ENCODE measurements around the gene SSBP3. TPM values are rescaled to one million over a fixed set of nuclear protein-coding genes. Genes with fewer than 3 reads are reported as not detected.

Gene SSBP3
- polyA plus RNA-seq, 4 donors = 24.2 to 41.9 (median 32.2) TPM

DNA sequence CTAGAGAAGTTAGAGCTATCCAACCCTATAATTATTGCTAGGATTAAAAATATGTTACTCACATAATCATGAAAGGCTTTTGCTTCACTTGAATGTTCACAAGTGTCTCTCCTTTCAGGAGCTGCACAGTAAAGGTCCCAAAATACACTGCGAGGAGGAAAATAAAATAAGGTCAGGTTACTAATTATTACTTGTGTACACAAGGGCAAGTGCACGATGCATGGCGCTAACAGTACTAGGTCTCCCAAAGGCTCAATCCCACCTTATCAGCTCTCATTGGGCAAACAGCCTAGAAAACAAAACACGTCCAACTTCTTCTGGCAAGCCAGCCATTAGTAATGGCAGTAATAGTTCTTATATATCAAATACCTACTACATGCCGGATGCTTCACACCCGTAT is 4.4 kb downstream of the SSBP3 start:
- Histone ChIP-seq H3K36me3 (ENCODE audit: control insufficient read depth in 3 of 3, insufficient read depth in 2 of 3, low read depth in 1 of 3, low read length in 3 of 3) (peaks cover 9 to 44% (median 16%) of the 10 kb centered on the region in 3 donors), H3K9me3 (ENCODE audit: control insufficient read depth in 2 of 2, insufficient read depth in 1 of 2, low read depth in 1 of 2, low read length in 1 of 2) (no peaks in the 10 kb centered on the region), H3K27ac (ENCODE audit: low read depth in 1 of 3, low read length in 2 of 3) (no peak overlapping the region), H3K4me1 (ENCODE audit: control insufficient read depth in 3 of 3, insufficient read depth in 2 of 3, low read depth in 1 of 3, low read length in 2 of 3) (peaks cover 1 to 34% (median 27%) of the 10 kb centered on the region in 3 donors), H3K4me3 (ENCODE audit: low read depth in 1 of 3, low read length in 3 of 3) (no peak overlapping the region), H3K27me3 (ENCODE audit: control insufficient read depth in 3 of 3, insufficient read depth in 3 of 3, low read length in 3 of 3) (no peaks in the 10 kb centered on the region)
- no peak for FAIRE-seq
- WGBS, 3 donors = 34 to 73% (median 44%) methylated on average over 6 of the region's 6 CpGs
- DNase-seq = no peak

GRCh38 chr1:54400329-54400728 is 5.9 kb downstream of the SSBP3 start:
- FAIRE-seq = no peak
- no peak overlapping the region for H3K27ac ChIP-seq (ENCODE audit: low read depth in 1 of 3, low read length in 2 of 3)
- WGBS, 3 donors = 73 to 91% (median 75%) methylated on average over 2 of the region's 2 CpGs

GRCh38 chr1:54399765-54400164 is 6.4 kb downstream of the SSBP3 start:
- FAIRE-seq (no peak), DNase-seq (no peak)
- 89 to 95% (median 91%) methylated on average over 4 of the region's 4 CpGs for WGBS, 3 donors
- Histone ChIP-seq H3K9me3 (ENCODE audit: control insufficient read depth in 2 of 2, insufficient read depth in 1 of 2, low read depth in 1 of 2, low read length in 1 of 2) (no peaks in the 10 kb centered on the region), H3K36me3 (ENCODE audit: control insufficient read depth in 3 of 3, insufficient read depth in 2 of 3, low read depth in 1 of 3, low read length in 3 of 3) (peaks cover 11 to 57% (median 16%) of the 10 kb centered on the region in 3 donors), H3K4me1 (ENCODE audit: control insufficient read depth in 3 of 3, insufficient read depth in 2 of 3, low read depth in 1 of 3, low read length in 2 of 3) (peaks cover 1 to 34% (median 27%) of the 10 kb centered on the region in 3 donors), H3K27ac (ENCODE audit: low read depth in 1 of 3, low read length in 2 of 3) (no peak overlapping the region), H3K27me3 (ENCODE audit: control insufficient read depth in 3 of 3, insufficient read depth in 3 of 3, low read length in 3 of 3) (no peaks in the 10 kb centered on the region), H3K4me3 (ENCODE audit: low read depth in 1 of 3, low read length in 3 of 3) (no peak overlapping the region)

More at GRCh38 chr1:54400329-54400728, 5.9 kb downstream of the SSBP3 start:
- Histone ChIP-seq H3K9me3 (ENCODE audit: control insufficient read depth in 2 of 2, insufficient read depth in 1 of 2, low read depth in 1 of 2, low read length in 1 of 2) (no peaks in the 10 kb centered on the region), H3K4me1 (ENCODE audit: control insufficient read depth in 3 of 3, insufficient read depth in 2 of 3, low read depth in 1 of 3, low read length in 2 of 3) (peaks cover 1 to 35% (median 27%) of the 10 kb centered on the region in 3 donors), H3K4me3 (ENCODE audit: low read depth in 1 of 3, low read length in 3 of 3) (no peak overlapping the region), H3K27me3 (ENCODE audit: control insufficient read depth in 3 of 3, insufficient read depth in 3 of 3, low read length in 3 of 3) (no peaks in the 10 kb centered on the region), H3K36me3 (ENCODE audit: control insufficient read depth in 3 of 3, insufficient read depth in 2 of 3, low read depth in 1 of 3, low read length in 3 of 3) (peaks cover 10 to 53% (median 16%) of the 10 kb centered on the region in 3 donors)
- DNase-seq = no peak

GRCh38 chr1:54398963-54399528 is 7.1 kb downstream of the SSBP3 start:
- WGBS, 3 donors = 86 to 94% (median 89%) methylated on average over 9 of the region's 9 CpGs

DNA sequence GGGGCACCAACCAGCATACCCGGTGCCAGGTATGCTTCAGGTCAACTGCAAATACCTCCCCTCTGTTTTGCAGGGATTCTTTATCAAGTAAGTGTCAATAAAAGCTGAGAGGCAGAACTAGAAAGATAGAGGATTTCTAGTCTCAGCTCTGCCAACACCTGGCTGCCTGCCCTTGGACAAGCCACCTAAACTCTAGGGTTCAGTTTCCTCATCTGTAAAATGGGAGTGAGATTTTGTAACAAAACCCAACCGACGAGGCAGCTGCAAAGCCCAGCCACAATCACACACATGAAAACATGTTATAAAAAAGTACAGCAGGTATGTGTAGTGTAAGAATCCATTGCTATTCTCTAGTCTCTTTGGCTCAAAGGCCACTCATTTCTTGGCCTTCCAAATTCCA is 8.2 kb downstream of the SSBP3 start:
- H3K36me3 ChIP-seq (ENCODE audit: control insufficient read depth in 3 of 3, insufficient read depth in 2 of 3, low read depth in 1 of 3, low read length in 3 of 3) = peaks cover 11 to 57% (median 12%) of the 10 kb centered on the region in 3 donors
- no peak for FAIRE-seq
- 72 to 81% (median 79%) methylated on average over 3 of the region's 3 CpGs for WGBS, 3 donors

More at GRCh38 chr1:54398963-54399528, 7.1 kb downstream of the SSBP3 start:
- H3K4me3 ChIP-seq (ENCODE audit: low read depth in 1 of 3, low read length in 3 of 3) = no peak overlapping the region
- no peaks in the 10 kb centered on the region for H3K27me3 ChIP-seq (ENCODE audit: control insufficient read depth in 3 of 3, insufficient read depth in 3 of 3, low read length in 3 of 3)
- peaks cover 0 to 27% (median 20%) of the 10 kb centered on the region in 3 donors for H3K4me1 ChIP-seq (ENCODE audit: control insufficient read depth in 3 of 3, insufficient read depth in 2 of 3, low read depth in 1 of 3, low read length in 2 of 3)
- FAIRE-seq (no peak), DNase-seq (no peak)
- peaks cover 11 to 58% (median 16%) of the 10 kb centered on the region in 3 donors for H3K36me3 ChIP-seq (ENCODE audit: control insufficient read depth in 3 of 3, insufficient read depth in 2 of 3, low read depth in 1 of 3, low read length in 3 of 3)
- H3K9me3 ChIP-seq (ENCODE audit: control insufficient read depth in 2 of 2, insufficient read depth in 1 of 2, low read depth in 1 of 2, low read length in 1 of 2) = no peaks in the 10 kb centered on the region
- no peak overlapping the region for H3K27ac ChIP-seq (ENCODE audit: low read depth in 1 of 3, low read length in 2 of 3)

DNA sequence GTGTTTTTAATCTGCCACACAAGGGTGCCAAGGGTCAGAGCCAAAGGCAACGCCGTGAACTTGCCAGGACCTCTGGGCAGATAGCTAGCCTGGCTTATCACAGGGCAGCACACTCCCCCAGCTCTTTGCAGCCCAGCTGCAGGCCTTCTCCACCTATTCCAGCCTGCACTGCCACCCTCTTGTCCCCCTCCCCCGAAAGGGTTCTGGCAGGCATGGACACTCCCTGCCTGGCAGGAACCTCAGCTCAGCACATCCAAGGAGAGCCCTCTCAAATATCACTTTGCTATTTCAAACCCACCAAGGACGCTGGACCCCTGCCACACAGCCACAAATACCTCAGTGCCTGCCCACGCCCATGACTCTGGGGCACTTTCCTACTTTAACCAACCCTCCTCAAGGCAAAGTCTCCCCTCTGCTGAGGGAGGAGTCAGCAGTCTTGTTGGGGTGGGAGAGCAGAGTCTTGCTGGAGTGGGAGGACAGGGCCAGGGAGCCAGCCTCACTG is 9.1 kb downstream of the SSBP3 start:
- Histone ChIP-seq H3K4me1 (ENCODE audit: control insufficient read depth in 3 of 3, insufficient read depth in 2 of 3, low read depth in 1 of 3, low read length in 2 of 3) (peaks cover 0 to 14% (median 8%) of the 10 kb centered on the region in 3 donors), H3K4me3 (ENCODE audit: low read depth in 1 of 3, low read length in 3 of 3) (no peak overlapping the region), H3K27me3 (ENCODE audit: control insufficient read depth in 3 of 3, insufficient read depth in 3 of 3, low read length in 3 of 3) (no peaks in the 10 kb centered on the region), H3K27ac (ENCODE audit: low read depth in 1 of 3, low read length in 2 of 3) (peak overlapping the region in 2 of 3 donors; percentile 10 to 60), H3K36me3 (ENCODE audit: control insufficient read depth in 3 of 3, insufficient read depth in 2 of 3, low read depth in 1 of 3, low read length in 3 of 3) (peaks cover 12 to 62% (median 14%) of the 10 kb centered on the region in 3 donors), H3K9me3 (ENCODE audit: control insufficient read depth in 2 of 2, insufficient read depth in 1 of 2, low read depth in 1 of 2, low read length in 1 of 2) (no peaks in the 10 kb centered on the region)
- 28 to 46% (median 34%) methylated on average over 5 of the region's 5 CpGs for WGBS, 3 donors
- FAIRE-seq (no peak), DNase-seq (no peak)

More for the DNA sequence above, 8.2 kb downstream of the SSBP3 start:
- no peaks in the 10 kb centered on the region for H3K9me3 ChIP-seq (ENCODE audit: control insufficient read depth in 2 of 2, insufficient read depth in 1 of 2, low read depth in 1 of 2, low read length in 1 of 2)
- H3K4me3 ChIP-seq (ENCODE audit: low read depth in 1 of 3, low read length in 3 of 3) = no peak overlapping the region
- no peak overlapping the region for H3K27ac ChIP-seq (ENCODE audit: low read depth in 1 of 3, low read length in 2 of 3)
- no peak for DNase-seq
- no peaks in the 10 kb centered on the region for H3K27me3 ChIP-seq (ENCODE audit: control insufficient read depth in 3 of 3, insufficient read depth in 3 of 3, low read length in 3 of 3)
- H3K4me1 ChIP-seq (ENCODE audit: control insufficient read depth in 3 of 3, insufficient read depth in 2 of 3, low read depth in 1 of 3, low read length in 2 of 3) = peaks cover 0 to 21% (median 12%) of the 10 kb centered on the region in 3 donors

DNA sequence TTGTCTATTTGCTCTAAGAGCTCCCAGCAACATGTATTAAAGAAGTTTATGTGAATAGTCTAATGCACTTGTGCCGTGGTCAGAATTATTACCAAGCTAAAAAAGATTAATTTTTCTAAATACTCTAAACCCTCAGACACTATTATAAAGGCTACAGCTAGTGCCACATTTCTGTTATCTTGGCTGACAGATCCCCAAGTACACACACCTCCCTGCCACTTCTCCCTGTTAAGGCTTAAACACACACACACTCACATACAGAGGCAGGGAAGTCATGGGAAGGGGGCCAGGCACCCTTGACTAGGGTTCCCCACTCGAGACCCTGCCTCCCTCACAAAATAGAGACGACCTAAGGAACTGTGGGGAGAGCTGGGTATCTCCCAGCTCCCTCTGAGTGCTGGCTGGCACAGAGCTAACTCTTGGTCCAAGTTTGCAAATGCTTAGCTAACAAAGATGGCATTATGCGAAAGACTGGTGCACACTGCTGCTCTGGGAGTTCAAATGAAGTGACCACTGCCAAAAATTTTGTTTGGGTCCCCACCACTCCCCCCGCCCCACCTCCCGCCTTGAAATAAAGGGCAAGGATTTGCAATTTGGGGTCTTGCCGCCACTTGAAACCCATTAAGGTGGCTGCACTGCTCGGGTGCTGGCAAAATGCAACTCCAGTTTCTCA is 9.8 kb downstream of the SSBP3 start:
- Histone ChIP-seq H3K27me3 (ENCODE audit: control insufficient read depth in 3 of 3, insufficient read depth in 3 of 3, low read length in 3 of 3) (no peaks in the 10 kb centered on the region), H3K4me3 (ENCODE audit: low read depth in 1 of 3, low read length in 3 of 3) (no peak overlapping the region), H3K9me3 (ENCODE audit: control insufficient read depth in 2 of 2, insufficient read depth in 1 of 2, low read depth in 1 of 2, low read length in 1 of 2) (no peaks in the 10 kb centered on the region), H3K36me3 (ENCODE audit: control insufficient read depth in 3 of 3, insufficient read depth in 2 of 3, low read depth in 1 of 3, low read length in 3 of 3) (peaks cover 12 to 69% (median 18%) of the 10 kb centered on the region in 3 donors), H3K27ac (ENCODE audit: low read depth in 1 of 3, low read length in 2 of 3) (no peak overlapping the region), H3K4me1 (ENCODE audit: control insufficient read depth in 3 of 3, insufficient read depth in 2 of 3, low read depth in 1 of 3, low read length in 2 of 3) (peaks cover 0 to 10% (median 5%) of the 10 kb centered on the region in 3 donors)
- WGBS, 3 donors = 69 to 72% (median 69%) methylated on average over 8 of the region's 8 CpGs
- FAIRE-seq = no peak
- no peak for DNase-seq

GRCh38 chr1:54395281-54395934 is 10.8 kb downstream of the SSBP3 start:
- no peaks in the 10 kb centered on the region for H3K9me3 ChIP-seq (ENCODE audit: control insufficient read depth in 2 of 2, insufficient read depth in 1 of 2, low read depth in 1 of 2, low read length in 1 of 2)
- FAIRE-seq (no peak), DNase-seq (no peak)
- H3K4me1 ChIP-seq (ENCODE audit: control insufficient read depth in 3 of 3, insufficient read depth in 2 of 3, low read depth in 1 of 3, low read length in 2 of 3) = peaks cover 0 to 10% (median 5%) of the 10 kb centered on the region in 3 donors
- no peak overlapping the region for H3K4me3 ChIP-seq (ENCODE audit: low read depth in 1 of 3, low read length in 3 of 3)
- H3K27me3 ChIP-seq (ENCODE audit: control insufficient read depth in 3 of 3, insufficient read depth in 3 of 3, low read length in 3 of 3) = no peaks in the 10 kb centered on the region
- H3K36me3 ChIP-seq (ENCODE audit: control insufficient read depth in 3 of 3, insufficient read depth in 2 of 3, low read depth in 1 of 3, low read length in 3 of 3) = peaks cover 12 to 76% (median 19%) of the 10 kb centered on the region in 3 donors
- H3K27ac ChIP-seq (ENCODE audit: low read depth in 1 of 3, low read length in 2 of 3) = no peak overlapping the region
- 92 to 95% (median 93%) methylated on average over 11 of the region's 11 CpGs for WGBS, 3 donors
